Caco-2 (cell line): Measurements from ENCODE around the gene MYCBP2. TPM values are rescaled to one million over a fixed set of nuclear protein-coding genes. Genes with fewer than 3 reads are reported as not detected.

Source experiments
- BruUV-seq: library from RNA; stranded (reverse); fragments of 400-500 nt; replicated peaks from 2 replicates; lab custom pipeline; 2021; lab: Mats Ljungman, UMichigan
- CTCF ChIA-PET: fragments of 300-600 bp; sonication (Branson Sonifier 250); formaldehyde crosslinking; loops from one replicate; lab custom pipeline; 2022; ENCODE audit warnings: antibody characterized with exemption; lab: Charles Lee
- POLR2A ChIA-PET: fragments of 300-600 bp; sonication (Branson Sonifier 250); formaldehyde crosslinking; loops from one replicate; lab custom pipeline; 2022; ENCODE audit warnings: antibody characterized with exemption; lab: Charles Lee
- DNase-seq, 2 experiments: peaks; one replicate each; pipeline versions ENCODE4 v3.0.0 to v3.0.0-alpha.2; 2020 to 2022
- H3K27me3 ChIP-seq: replicated peaks from 2 replicates; pipeline ENCODE4 v1.6.0; 2011; ENCODE audit warnings: low read length; ENCODE audit not compliant: control insufficient read depth, insufficient read depth
- H3K36me3 ChIP-seq: 2 replicates; pipeline ENCODE4 v1.5.1; 2011; ENCODE audit warnings: low read length; ENCODE audit not compliant: control insufficient read depth, insufficient read depth
- H3K4me1 ChIP-seq: fragments of 250-450 bp; sonication (Bioruptor Pico); 2 replicates; pipeline ENCODE4 v1.5.1; 2020; ENCODE audit warnings: mild to moderate bottlenecking
- H3K4me3 ChIP-seq: 2 replicates; pipeline ENCODE4 v1.5.1; 2011; ENCODE audit warnings: low read depth, mild to moderate bottlenecking, control low read depth, low read length
- H3K9me3 ChIP-seq: fragments of 250-450 bp; sonication (Bioruptor Pico); 2 replicates; pipeline ENCODE4 v1.5.1; 2020; ENCODE audit warnings: mild to moderate bottlenecking, moderate library complexity
- H3K27ac Mint-ChIP-seq: one replicate; pipeline ENCODE4 v1.8.0; 2022; ENCODE audit warnings: mixed read lengths; ENCODE audit not compliant: unreplicated experiment
- H3K27me3 Mint-ChIP-seq: one replicate; pipeline ENCODE4 v1.8.0; 2022; ENCODE audit warnings: mixed read lengths; ENCODE audit not compliant: insufficient read depth, unreplicated experiment
- H3K36me3 Mint-ChIP-seq: one replicate; pipeline ENCODE4 v1.8.0; 2022; ENCODE audit warnings: mild to moderate bottlenecking, mixed read lengths; ENCODE audit not compliant: insufficient read depth, unreplicated experiment
- H3K4me1 Mint-ChIP-seq: one replicate; pipeline ENCODE4 v1.8.0; 2022; ENCODE audit warnings: low read depth, mixed read lengths; ENCODE audit not compliant: unreplicated experiment
- H3K4me3 Mint-ChIP-seq: one replicate; pipeline ENCODE4 v1.8.0; 2022; ENCODE audit warnings: mild to moderate bottlenecking, moderate library complexity, mixed read lengths; ENCODE audit not compliant: unreplicated experiment
- H3K9me3 Mint-ChIP-seq: one replicate; pipeline ENCODE4 v1.8.0; 2022; ENCODE audit warnings: mixed read lengths; ENCODE audit not compliant: unreplicated experiment
- intact Hi-C: fragments of 100-400 bp; cut with micrococcal nuclease; formaldehyde crosslinking; loops from one replicate; pipeline ENCODE4 v1.10.0; 2022; ENCODE audit not compliant: unreplicated experiment
- total RNA-seq: library from RNA; stranded (reverse); gene quantifications from 2 replicates; pipeline ENCODE4 v1.2.3, GENCODE V29; 2022
- TF ChIP-seq, protein P1 (sequence below), 2 experiments: fragments of 200-600 bp in 1 of 2; IDR thresholded peaks; 1 replicate in 1 of 2; 2 replicates in 1 of 2; pipeline versions ENCODE4 v1.5.1 to v1.8.0; 2011 to 2022; ENCODE audit warnings: antibody characterized with exemption in 1 of 2, control low read depth in 1 of 2, inconsistent platforms in 1 of 2, low read depth in 1 of 2, low read length in 1 of 2, mild to moderate bottlenecking in 1 of 2, moderate library complexity in 1 of 2; ENCODE audit not compliant: insufficient read depth in 1 of 2, severe bottlenecking in 1 of 2, unreplicated experiment in 1 of 2

Gene MYCBP2
- total RNA-seq, 1 experiment from 2014 or later: 41.3 TPM

DNA sequence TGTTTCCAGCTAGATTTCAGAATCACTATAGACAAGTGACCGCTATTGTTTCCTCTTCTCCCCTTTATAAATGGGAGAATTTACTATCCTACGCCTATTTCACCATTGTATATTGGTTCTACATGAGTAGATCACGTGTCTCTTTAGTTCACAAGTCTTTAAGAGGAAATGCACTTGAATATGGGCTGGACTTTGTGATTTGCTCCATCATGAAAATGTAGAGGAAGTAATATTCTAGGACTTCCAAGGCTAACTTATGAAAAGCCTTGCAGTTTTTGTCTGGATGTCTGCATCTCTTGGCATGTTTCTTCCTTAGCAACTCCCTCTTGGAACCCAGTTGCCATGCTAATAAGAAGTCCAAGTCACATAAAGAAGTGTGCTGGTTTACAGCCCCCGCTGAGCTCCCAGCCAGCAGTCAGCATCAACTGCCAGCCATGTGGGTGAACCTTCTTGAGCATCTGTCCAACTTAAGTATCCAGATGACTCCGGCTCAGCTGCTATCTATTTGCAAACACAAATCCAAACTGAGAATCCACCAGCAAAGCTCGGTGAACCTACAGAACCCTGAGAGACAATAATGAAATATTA is 295.1 kb downstream of the MYCBP2 start:
- POLR2A ChIA-PET: no interaction called here
- Mint-ChIP-seq H3K27me3 (peaks cover 3% of the 10 kb centered on the region), H3K36me3 (no peaks in the 10 kb centered on the region), H3K27ac (no peak overlapping the region), H3K4me3 (no peak overlapping the region), H3K4me1 (peaks cover 9% of the 10 kb centered on the region), H3K9me3 (no peaks in the 10 kb centered on the region)
- intact Hi-C loops: no loop called here
- no TSS peak for BruUV-seq
- peaks cover 8% of the 10 kb centered on the region for H3K4me1 ChIP-seq
- TF ChIP-seq, protein P1, sequence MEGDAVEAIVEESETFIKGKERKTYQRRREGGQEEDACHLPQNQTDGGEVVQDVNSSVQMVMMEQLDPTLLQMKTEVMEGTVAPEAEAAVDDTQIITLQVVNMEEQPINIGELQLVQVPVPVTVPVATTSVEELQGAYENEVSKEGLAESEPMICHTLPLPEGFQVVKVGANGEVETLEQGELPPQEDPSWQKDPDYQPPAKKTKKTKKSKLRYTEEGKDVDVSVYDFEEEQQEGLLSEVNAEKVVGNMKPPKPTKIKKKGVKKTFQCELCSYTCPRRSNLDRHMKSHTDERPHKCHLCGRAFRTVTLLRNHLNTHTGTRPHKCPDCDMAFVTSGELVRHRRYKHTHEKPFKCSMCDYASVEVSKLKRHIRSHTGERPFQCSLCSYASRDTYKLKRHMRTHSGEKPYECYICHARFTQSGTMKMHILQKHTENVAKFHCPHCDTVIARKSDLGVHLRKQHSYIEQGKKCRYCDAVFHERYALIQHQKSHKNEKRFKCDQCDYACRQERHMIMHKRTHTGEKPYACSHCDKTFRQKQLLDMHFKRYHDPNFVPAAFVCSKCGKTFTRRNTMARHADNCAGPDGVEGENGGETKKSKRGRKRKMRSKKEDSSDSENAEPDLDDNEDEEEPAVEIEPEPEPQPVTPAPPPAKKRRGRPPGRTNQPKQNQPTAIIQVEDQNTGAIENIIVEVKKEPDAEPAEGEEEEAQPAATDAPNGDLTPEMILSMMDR (IDR thresholded peaks at IDR 0.05; ENCODE audit: insufficient read depth in 1 of 2, low read depth in 1 of 2, low read length in 1 of 2, severe bottlenecking in 1 of 2, unreplicated experiment in 1 of 2): no peak
- H3K36me3 ChIP-seq: no peaks in the 10 kb centered on the region
- H3K9me3 ChIP-seq: no peaks in the 10 kb centered on the region
- H3K4me3 ChIP-seq: no peak overlapping the region
- no peak for DNase-seq
- CTCF ChIA-PET: no interaction called here
- H3K27me3 ChIP-seq: no peaks in the 10 kb centered on the region

DNA sequence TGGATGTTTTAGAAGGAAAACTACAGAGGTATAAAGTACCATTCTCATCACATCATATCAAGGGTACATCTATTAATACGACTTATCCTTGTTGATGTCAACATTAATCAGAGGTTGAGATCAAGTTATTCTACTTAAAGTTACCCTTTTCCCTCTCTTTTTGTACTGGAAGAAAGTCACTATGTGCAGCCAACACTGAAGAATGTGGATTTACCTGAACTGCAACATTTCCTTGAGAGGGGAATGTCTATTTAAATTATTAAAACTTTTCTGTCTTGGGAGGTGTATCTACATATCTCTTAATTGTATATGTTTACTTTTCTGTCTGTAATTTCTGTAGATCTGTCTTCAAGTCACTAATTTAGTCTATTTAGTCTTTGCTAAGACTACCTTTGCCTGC is 297.5 kb downstream of the MYCBP2 start:
- no peaks in the 10 kb centered on the region for H3K9me3 Mint-ChIP-seq
- H3K4me3 Mint-ChIP-seq: no peak overlapping the region
- H3K4me1 ChIP-seq: peaks cover 17% of the 10 kb centered on the region
- intact Hi-C loops: no loop called here
- ChIA-PET POLR2A (no interaction called here), CTCF (no interaction called here)
- no peak overlapping the region for H3K27ac Mint-ChIP-seq
- H3K4me1 Mint-ChIP-seq: peaks cover 9% of the 10 kb centered on the region
- H3K27me3 ChIP-seq: no peaks in the 10 kb centered on the region
- H3K4me3 ChIP-seq: no peak overlapping the region
- H3K27me3 Mint-ChIP-seq: peaks cover 3% of the 10 kb centered on the region
- H3K36me3 Mint-ChIP-seq: no peaks in the 10 kb centered on the region
- DNase-seq: no peak
- TF ChIP-seq, protein P1 (IDR thresholded peaks at IDR 0.05; ENCODE audit: insufficient read depth in 1 of 2, low read depth in 1 of 2, low read length in 1 of 2, severe bottlenecking in 1 of 2, unreplicated experiment in 1 of 2): no peak
- no peaks in the 10 kb centered on the region for H3K36me3 ChIP-seq
- no TSS peak for BruUV-seq
- no peaks in the 10 kb centered on the region for H3K9me3 ChIP-seq

DNA sequence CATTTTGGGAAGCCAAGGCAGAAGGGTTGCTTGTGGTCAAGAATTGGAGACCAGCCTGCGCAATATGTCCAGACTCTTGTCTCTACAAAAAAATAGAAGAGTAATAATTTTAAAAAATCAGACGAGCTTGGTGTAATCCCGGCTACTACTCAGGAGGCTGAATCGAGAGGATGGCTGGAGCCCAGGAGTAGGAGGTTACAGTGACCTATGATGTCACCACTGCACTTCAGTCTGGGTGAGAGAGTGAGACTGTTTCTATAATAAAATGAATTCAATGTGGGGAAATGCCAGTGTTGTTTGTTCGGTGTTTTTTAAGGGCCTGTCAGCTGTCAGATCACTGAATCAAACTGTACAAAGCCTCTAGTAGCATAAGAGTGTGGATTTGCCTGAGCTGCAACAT is 298.7 kb downstream of the MYCBP2 start:
- Mint-ChIP-seq H3K36me3 (no peaks in the 10 kb centered on the region), H3K27ac (no peak overlapping the region), H3K9me3 (no peaks in the 10 kb centered on the region), H3K4me1 (peaks cover 17% of the 10 kb centered on the region), H3K27me3 (peaks cover 3% of the 10 kb centered on the region), H3K4me3 (peak overlapping the region; percentile 87)
- H3K27me3 ChIP-seq: no peaks in the 10 kb centered on the region
- POLR2A ChIA-PET: interaction anchor here (0.7 to 1.0 kb wide), 2 partner anchors 10 to 15 kb away, joined by 3 to 7 read pairs; no protein-coding TSS in a partner anchor
- intact Hi-C loops: no loop called here
- no peak overlapping the region for H3K4me3 ChIP-seq
- no peaks in the 10 kb centered on the region for H3K36me3 ChIP-seq
- TF ChIP-seq, protein P1 (IDR thresholded peaks at IDR 0.05; ENCODE audit: insufficient read depth in 1 of 2, low read depth in 1 of 2, low read length in 1 of 2, severe bottlenecking in 1 of 2, unreplicated experiment in 1 of 2): no peak
- no peak for DNase-seq
- no TSS peak for BruUV-seq
- peaks cover 17% of the 10 kb centered on the region for H3K4me1 ChIP-seq
- H3K9me3 ChIP-seq: no peaks in the 10 kb centered on the region
- CTCF ChIA-PET: no interaction called here
